ENCODE measurements around the gene PACRG.

PACRG gene

GRCh38 chr6:162934844-162935243 is 207.1 kb downstream of the PACRG start:
- TF ChIP-seq TAF1 (IDR thresholded peaks at IDR 0.05; ENCODE audit: low read depth, low read length) (no peak), POLR2AphosphoS5 (IDR thresholded peaks at IDR 0.05; ENCODE audit: low read depth, low read length) (no peak)
- DNase-seq (ENCODE audit: insufficient read length, low spot score) (no peak), FAIRE-seq (no peak)

GRCh38 chr6:162940426-162940825 is 212.7 kb downstream of the PACRG start:
- DNase-seq (ENCODE audit: insufficient read length, low spot score) (no peak), FAIRE-seq (no peak)
- no peak for TF ChIP-seq POLR2A (IDR thresholded peaks at IDR 0.05; ENCODE audit: low read depth, low read length)
- TF ChIP-seq POLR2AphosphoS5 (IDR thresholded peaks at IDR 0.05; ENCODE audit: low read depth, low read length), result no peak
- no peak for TF ChIP-seq POU2F2 (IDR thresholded peaks at IDR 0.05; ENCODE audit: low read depth, low read length)

GRCh38 chr6:162941128-162941527 is 213.4 kb downstream of the PACRG start:
- no peak for DNase-seq (ENCODE audit: insufficient read length, low spot score)
- FAIRE-seq, result no peak
- no peak for TF ChIP-seq POU2F2 (IDR thresholded peaks at IDR 0.05; ENCODE audit: low read depth, low read length)
- TF ChIP-seq POLR2A (IDR thresholded peaks at IDR 0.05; ENCODE audit: low read depth, low read length), result no peak
- no peak for TF ChIP-seq TAF1 (IDR thresholded peaks at IDR 0.05; ENCODE audit: low read depth, low read length)
- TF ChIP-seq PAX5 (IDR thresholded peaks at IDR 0.05; ENCODE audit: insufficient read depth, low read length, severe bottlenecking), result no peak
- no peak for TF ChIP-seq POLR2AphosphoS5 (IDR thresholded peaks at IDR 0.05; ENCODE audit: low read depth, low read length)
- no peak for TF ChIP-seq SPI1 (IDR thresholded peaks at IDR 0.05; ENCODE audit: low read depth, low read length)

GRCh38 chr6:162942866-162943265 is 215.1 kb downstream of the PACRG start:
- FAIRE-seq, result no peak

GRCh38 chr6:162943369-162943768 is 215.6 kb downstream of the PACRG start:
- TF ChIP-seq TAF1 (IDR thresholded peaks at IDR 0.05; ENCODE audit: low read depth, low read length), result no peak
- no peak for TF ChIP-seq PAX5 (IDR thresholded peaks at IDR 0.05; ENCODE audit: insufficient read depth, low read length, severe bottlenecking)
- no peak for TF ChIP-seq POLR2AphosphoS5 (IDR thresholded peaks at IDR 0.05; ENCODE audit: low read depth, low read length)
- TF ChIP-seq POLR2A (IDR thresholded peaks at IDR 0.05; ENCODE audit: low read depth, low read length), result no peak
- no peak for TF ChIP-seq SPI1 (IDR thresholded peaks at IDR 0.05; ENCODE audit: low read depth, low read length)
- TF ChIP-seq POU2F2 (IDR thresholded peaks at IDR 0.05; ENCODE audit: low read depth, low read length), result no peak
- DNase-seq (ENCODE audit: insufficient read length, low spot score) (no peak), FAIRE-seq (no peak)

More at GRCh38 chr6:162942866-162943265, 215.1 kb downstream of the PACRG start:
- TF ChIP-seq SPI1 (IDR thresholded peaks at IDR 0.05; ENCODE audit: low read depth, low read length), result no peak
- no peak for TF ChIP-seq POLR2A (IDR thresholded peaks at IDR 0.05; ENCODE audit: low read depth, low read length)
- no peak for TF ChIP-seq TAF1 (IDR thresholded peaks at IDR 0.05; ENCODE audit: low read depth, low read length)
- TF ChIP-seq POLR2AphosphoS5 (IDR thresholded peaks at IDR 0.05; ENCODE audit: low read depth, low read length), result no peak
- no peak for TF ChIP-seq POU2F2 (IDR thresholded peaks at IDR 0.05; ENCODE audit: low read depth, low read length)
- no peak for TF ChIP-seq PAX5 (IDR thresholded peaks at IDR 0.05; ENCODE audit: insufficient read depth, low read length, severe bottlenecking)
- no peak for DNase-seq (ENCODE audit: insufficient read length, low spot score)

- no peak for TF ChIP-seq TAF1 (IDR thresholded peaks at IDR 0.05; ENCODE audit: low read depth, low read length)
- TF ChIP-seq POLR2AphosphoS5 (IDR thresholded peaks at IDR 0.05; ENCODE audit: low read depth, low read length), result no peak
- TF ChIP-seq POU2F2 (IDR thresholded peaks at IDR 0.05; ENCODE audit: low read depth, low read length), result no peak
- no peak for TF ChIP-seq PAX5 (IDR thresholded peaks at IDR 0.05; ENCODE audit: insufficient read depth, low read length, severe bottlenecking)
- TF ChIP-seq SPI1 (IDR thresholded peaks at IDR 0.05; ENCODE audit: low read depth, low read length), result no peak
- TF ChIP-seq POLR2A (IDR thresholded peaks at IDR 0.05; ENCODE audit: low read depth, low read length), result no peak
- FAIRE-seq (no peak), DNase-seq (ENCODE audit: insufficient read length, low spot score) (no peak)
Measured at GRCh38 chr6:162951164-162951743, 223.5 kb downstream of the PACRG start.

- DNase-seq (ENCODE audit: insufficient read length, low spot score) (no peak), FAIRE-seq (no peak)
- TF ChIP-seq TAF1 (IDR thresholded peaks at IDR 0.05; ENCODE audit: low read depth, low read length), result no peak
- TF ChIP-seq POLR2A (IDR thresholded peaks at IDR 0.05; ENCODE audit: low read depth, low read length), result no peak
- TF ChIP-seq PAX5 (IDR thresholded peaks at IDR 0.05; ENCODE audit: insufficient read depth, low read length, severe bottlenecking), result no peak
- TF ChIP-seq SPI1 (IDR thresholded peaks at IDR 0.05; ENCODE audit: low read depth, low read length), result no peak
- TF ChIP-seq POLR2AphosphoS5 (IDR thresholded peaks at IDR 0.05; ENCODE audit: low read depth, low read length), result no peak
- TF ChIP-seq POU2F2 (IDR thresholded peaks at IDR 0.05; ENCODE audit: low read depth, low read length), result no peak
Measured at GRCh38 chr6:162952423-162952822, 224.6 kb downstream of the PACRG start.

GRCh38 chr6:162957062-162957461 is 229.3 kb downstream of the PACRG start:
- TF ChIP-seq POLR2A (IDR thresholded peaks at IDR 0.05; ENCODE audit: low read depth, low read length) (no peak), POU2F2 (IDR thresholded peaks at IDR 0.05; ENCODE audit: low read depth, low read length) (no peak), TAF1 (IDR thresholded peaks at IDR 0.05; ENCODE audit: low read depth, low read length) (no peak), SPI1 (IDR thresholded peaks at IDR 0.05; ENCODE audit: low read depth, low read length) (no peak), PAX5 (IDR thresholded peaks at IDR 0.05; ENCODE audit: insufficient read depth, low read length, severe bottlenecking) (no peak), POLR2AphosphoS5 (IDR thresholded peaks at IDR 0.05; ENCODE audit: low read depth, low read length) (no peak)
- no peak for FAIRE-seq
- DNase-seq (ENCODE audit: insufficient read length, low spot score), result no peak

GRCh38 chr6:162960679-162961457 is 233.1 kb downstream of the PACRG start:
- TF ChIP-seq POLR2AphosphoS5 (IDR thresholded peaks at IDR 0.05; ENCODE audit: low read depth, low read length) (no peak), POLR2A (IDR thresholded peaks at IDR 0.05; ENCODE audit: low read depth, low read length) (no peak), PAX5 (IDR thresholded peaks at IDR 0.05; ENCODE audit: insufficient read depth, low read length, severe bottlenecking) (no peak), TAF1 (IDR thresholded peaks at IDR 0.05; ENCODE audit: low read depth, low read length) (no peak), POU2F2 (IDR thresholded peaks at IDR 0.05; ENCODE audit: low read depth, low read length) (no peak), SPI1 (IDR thresholded peaks at IDR 0.05; ENCODE audit: low read depth, low read length) (no peak)
- no peak for DNase-seq (ENCODE audit: insufficient read length, low spot score)
- FAIRE-seq, result no peak

Data from GM12891 (cell line).